B cell (primary cell): Measurements from ENCODE around the gene NATD1. TPM values are rescaled to one million over a fixed set of nuclear protein-coding genes. Genes with fewer than 3 reads are reported as not detected.

Experiments
- ATAC-seq: fragments of 200-7000 bp; cut with Tn5 transposase; one replicate; pipeline ENCODE4 v1.10.0; 2021; ENCODE audit warnings: low read depth, mild to moderate bottlenecking, moderate number of reproducible peaks, moderate library complexity
- CTCF ChIA-PET: fragments of 350-600 bp; sonication (Branson Sonifier 250); formaldehyde crosslinking; loops from one replicate; lab custom pipeline; 2021; ENCODE audit warnings: antibody characterized with exemption, inconsistent platforms; lab: Charles Lee
- POLR2A ChIA-PET: fragments of 350-600 bp; sonication (Branson Sonifier 250); formaldehyde crosslinking; loops from one replicate; lab custom pipeline; 2021; ENCODE audit warnings: antibody characterized with exemption; lab: Charles Lee
- DNase-seq: peaks from one replicate; pipeline ENCODE4 v3.0.0; 2013
- H2AFZ ChIP-seq: 2 replicates; pipeline ENCODE4 v1.6.1; 2012; ENCODE audit warnings: mild to moderate bottlenecking, low read depth, low read length; ENCODE audit not compliant: insufficient read depth, poor library complexity, severe bottlenecking
- H3K27ac ChIP-seq, 2 donors: 1 replicate in 1 of 2; 2 replicates in 1 of 2; pipeline ENCODE4 v1.5.1; 2012 to 2013; ENCODE audit warnings: low read length in 2 of 2, mild to moderate bottlenecking in 2 of 2, moderate library complexity in 1 of 2
- H3K27me3 ChIP-seq, 4 experiments: fragments of 200-600 bp in 1 of 4; sonication (generic) in 1 of 4; replicated peaks in 1 of 4; 1 replicate in 2 of 4; 2 replicates in 2 of 4; pipeline versions ENCODE4 v1.6.1 to v1.7.0; 2013 to 2016; ENCODE audit warnings: low read length in 3 of 4, mild to moderate bottlenecking in 2 of 4, mixed read lengths in 1 of 4, moderate library complexity in 1 of 4; ENCODE audit not compliant: insufficient read depth in 4 of 4, control insufficient read depth in 3 of 4; ENCODE audit errors: control extremely low read depth in 1 of 4
- H3K36me3 ChIP-seq, 2 experiments: replicated peaks in 1 of 2; 1 replicate in 1 of 2; 2 replicates in 1 of 2; pipeline versions ENCODE4 v1.6.1 to v1.7.1; 2013; ENCODE audit warnings: low read length in 1 of 2; ENCODE audit not compliant: insufficient read depth in 2 of 2, control insufficient read depth in 1 of 2; ENCODE audit errors: control extremely low read depth in 1 of 2, extremely low read depth in 1 of 2
- H3K4me1 ChIP-seq, 2 donors: fragments of 200-600 bp in 1 of 2; sonication (generic) in 1 of 2; 1 replicate in 1 of 2; 2 replicates in 1 of 2; pipeline versions ENCODE4 v1.5.1 to v1.6.1; 2013 to 2017; ENCODE audit warnings: low read length in 2 of 2; ENCODE audit not compliant: control insufficient read depth in 2 of 2, insufficient read depth in 2 of 2
- H3K4me2 ChIP-seq: replicated peaks from 2 replicates; pipeline ENCODE3; 2012; ENCODE audit warnings: mild to moderate bottlenecking, low read depth, low read length; ENCODE audit not compliant: poor library complexity, severe bottlenecking
- H3K4me3 ChIP-seq, 5 experiments: fragments of 200-600 bp in 1 of 5; sonication (generic) in 1 of 5; 1 replicate in 3 of 5; 2 replicates in 2 of 5; pipeline versions ENCODE4 v1.5.1 to v1.7.0; 2011 to 2016; ENCODE audit warnings: low read length in 4 of 5, mild to moderate bottlenecking in 4 of 5, low read depth in 2 of 5, control low read depth in 1 of 5, moderate library complexity in 1 of 5; ENCODE audit not compliant: insufficient read depth in 1 of 5; ENCODE audit errors: control extremely low read depth in 1 of 5, extremely low read depth in 1 of 5
- H3K79me2 ChIP-seq: fragments of 200-600 bp; sonication (generic); one replicate; pipeline ENCODE4 v1.6.0; 2016; ENCODE audit warnings: low read length; ENCODE audit not compliant: control insufficient read depth, insufficient read depth
- H3K9ac ChIP-seq: fragments of 200-600 bp; sonication (generic); 2 replicates; pipeline ENCODE4 v1.6.1; 2017; ENCODE audit warnings: mild to moderate bottlenecking, low read length, moderate library complexity
- H3K9me3 ChIP-seq, 3 donors: one replicate each; pipeline versions ENCODE4 v1.6.1 to v1.7.1; 2013; ENCODE audit warnings: low read length in 2 of 3; ENCODE audit not compliant: control insufficient read depth in 2 of 3, insufficient read depth in 1 of 3; ENCODE audit errors: control extremely low read depth in 1 of 3
- H4K20me1 ChIP-seq: 2 replicates; pipeline ENCODE4 v1.6.0; 2012; ENCODE audit warnings: mild to moderate bottlenecking, low read length; ENCODE audit not compliant: insufficient read depth, control insufficient read depth, poor library complexity, severe bottlenecking
- H3K27ac Mint-ChIP-seq: one replicate; pipeline ENCODE4 v1.8.0; 2021; ENCODE audit warnings: mixed read lengths
- H3K27me3 Mint-ChIP-seq: one replicate; pipeline ENCODE4 v1.8.0; 2021; ENCODE audit warnings: mixed read lengths
- H3K4me1 Mint-ChIP-seq: one replicate; pipeline ENCODE4 v1.8.0; 2021; ENCODE audit warnings: mixed read lengths
- H3K4me3 Mint-ChIP-seq: one replicate; pipeline ENCODE4 v1.8.0; 2021; ENCODE audit warnings: mixed read lengths
- H3K9me3 Mint-ChIP-seq: one replicate; pipeline ENCODE4 v1.8.0; 2022; ENCODE audit warnings: mixed read lengths; ENCODE audit not compliant: insufficient read depth
- CTCF ChIP-seq: fragments of 200-600 bp; IDR thresholded peaks from one replicate; pipeline ENCODE4 v1.8.0; 2022; ENCODE audit warnings: antibody characterized with exemption, mild to moderate bottlenecking
- EZH2 ChIP-seq: IDR thresholded peaks from 2 replicates; pipeline ENCODE4 v1.6.1; 2012; ENCODE audit warnings: borderline replicate concordance, low read depth, mild to moderate bottlenecking, moderate library complexity, low read length; ENCODE audit not compliant: insufficient read depth, poor library complexity, severe bottlenecking
- WGBS: methylation state at CpG from one replicate; pipeline ENCODE4 v1.1.5; 2013; ENCODE audit warnings: missing lambda C conversion rate; ENCODE audit not compliant: insufficient coverage; 5-methylcytosine and 5-hydroxymethylcytosine counted together
- intact Hi-C: fragments of 100-400 bp; cut with micrococcal nuclease; formaldehyde crosslinking; loops from one replicate; pipeline ENCODE4 v1.10.0; 2022
- polyA plus RNA-seq: library from polyadenylated mRNA; depleted of rRNA; stranded (reverse); fragments of >200 nt; gene quantifications from 2 replicates; pipeline ENCODE4 v1.2.3, GENCODE V29; 2012
- total RNA-seq, 2 donors: library from RNA; stranded (reverse); fragments of 120-200 nt in 1 of 2; gene quantifications; 1 replicate in 1 of 2; 2 replicates in 1 of 2; pipeline versions ENCODE4 v1.2.3 to v1.2.4, GENCODE V29; 2013 to 2022

Gene NATD1
- total and polyA plus RNA-seq, 2 donors (not counting 1 experiment from before 2014, with no cell fraction given) = 2.0 to 6.7 TPM

- no peak for TF ChIP-seq EZH2
- no peak for TF ChIP-seq CTCF
- CTCF ChIA-PET = interaction anchor here (1.2 to 9.8 kb wide), 4 partner anchors 8 to 228 kb away, joined by 3 to 170 read pairs (median 24); no protein-coding TSS in a partner anchor
- POLR2A ChIA-PET = interaction anchor here (0.6 kb wide), 1 partner anchor 17 kb away, joined by 4 read pairs; no protein-coding TSS in a partner anchor
- Histone ChIP-seq H3K36me3 (peaks cover 0 to 5% of the 10 kb centered on the region in 2 experiments), H3K27me3 (no peaks in the 10 kb centered on the region), H3K4me1 (peaks cover 58 to 78% of the 10 kb centered on the region in 2 donors), H4K20me1 (peaks cover 31% of the 10 kb centered on the region), H3K79me2 (peaks cover 70% of the 10 kb centered on the region), H3K27ac (peak within 1 kb of the TSS; percentile 95), H3K9ac (peak within 1 kb of the TSS; percentile 92), H3K9me3 (no peaks in the 10 kb centered on the region), H2AFZ (peak within 1 kb of the TSS; percentile 90), H3K4me3 (peak within 1 kb of the TSS; percentile 81 to 98 (median 93)), H3K4me2 (peak within 1 kb of the TSS; percentile 90)
- DNase-seq (peak; percentile 98), ATAC-seq (peak; percentile 66)
- Mint-ChIP-seq H3K4me1 (peaks cover 78% of the 10 kb centered on the region), H3K9me3 (no peaks in the 10 kb centered on the region), H3K27ac (peak within 1 kb of the TSS; percentile 99), H3K27me3 (no peaks in the 10 kb centered on the region), H3K4me3 (peak within 1 kb of the TSS; percentile 96)
- WGBS = under 1% methylated on average over 88 of the region's 88 CpGs
- intact Hi-C loops = loop anchor here (1.0 to 2.0 kb wide), 3 partner anchors 39 to 241 kb away; partner anchors contain the start of gene USP22
Observed at GRCh38 chr17:21284319-21285163, 31.3 kb upstream of the NATD1 start, which contains the start of gene MAP2K3. TSS of gene MAP2K3 (plus strand) at chr17:21284711. CDS start at chr17:21284921, 210 bp downstream.
